Memory B cell (primary cell): ENCODE measurements around the gene PNPLA2.
A peak's percentile ranks its signal among the peaks of the same experiment; 100 is the strongest.

Source experiments
- ATAC-seq: fragments of 150-1000 bp; cut with Tn5 transposase; 2 replicates; pipeline ENCODE4 v1.10.0; 2021; ENCODE audit warnings: low read depth, mild to moderate bottlenecking, moderate library complexity
- DNase-seq, 2 donors: peaks; one replicate each; pipeline ENCODE4 v3.0.0; 2022; ENCODE audit warnings: low spot score in 2 of 2
- H3K27ac Mint-ChIP-seq: one replicate; pipeline ENCODE4 v1.8.0; 2022; ENCODE audit warnings: mild to moderate bottlenecking, moderate library complexity, mixed read lengths
- H3K27me3 Mint-ChIP-seq: one replicate; pipeline ENCODE4 v1.8.0; 2022; ENCODE audit warnings: mixed read lengths
- H3K36me3 Mint-ChIP-seq: one replicate; pipeline ENCODE4 v1.8.0; 2022; ENCODE audit warnings: mild to moderate bottlenecking, mixed read lengths
- H3K4me1 Mint-ChIP-seq: one replicate; pipeline ENCODE4 v1.8.0; 2022; ENCODE audit warnings: mixed read lengths
- H3K4me3 Mint-ChIP-seq: one replicate; pipeline ENCODE4 v1.8.0; 2022; ENCODE audit warnings: mild to moderate bottlenecking, moderate library complexity, mixed read lengths
- H3K9me3 Mint-ChIP-seq: one replicate; pipeline ENCODE4 v1.8.0; 2022; ENCODE audit warnings: mixed read lengths

Gene PNPLA2

DNA sequence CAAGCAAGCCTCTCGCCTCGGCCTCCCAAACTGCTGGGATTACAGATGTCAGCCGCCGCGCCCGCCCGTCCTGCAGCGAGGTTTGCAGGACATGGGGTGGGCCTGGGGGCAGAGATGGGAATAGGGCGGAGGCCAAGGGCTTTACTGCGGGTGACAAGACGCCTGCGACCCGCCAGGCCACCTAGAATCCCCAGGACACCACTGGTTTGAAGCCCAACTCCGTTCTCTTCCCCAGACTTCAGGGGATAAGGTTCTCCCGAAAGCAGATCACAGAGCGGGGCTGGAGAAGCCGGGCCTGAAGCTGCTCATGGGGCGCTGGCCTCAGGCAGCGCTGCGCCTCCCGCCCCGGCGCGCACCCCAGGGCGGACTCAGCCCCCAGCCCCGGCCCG lies 23.3 kb downstream of the PNPLA2 start:
- H3K9me3 Mint-ChIP-seq: no peaks in the 10 kb centered on the region
- ATAC-seq (peak; percentile 49), DNase-seq (no peak)
- H3K27ac Mint-ChIP-seq: peak overlapping the region; percentile 45
- peaks cover 15% of the 10 kb centered on the region for H3K4me1 Mint-ChIP-seq
- peaks cover 2% of the 10 kb centered on the region for H3K36me3 Mint-ChIP-seq
- H3K4me3 Mint-ChIP-seq: peak overlapping the region; percentile 87
- H3K27me3 Mint-ChIP-seq: peaks cover 6% of the 10 kb centered on the region

GRCh38 chr11:842370-843002 lies 23.8 kb downstream of the PNPLA2 start, which contains the start of the genes POLR2L and TSPAN4:
POLR2L (minus strand) TSS chr11:842529; CDS start chr11:842508, 21 bp downstream.
TSPAN4 (plus strand) TSS chr11:842852; CDS start chr11:850305, 7,453 bp downstream.
- H3K4me1 Mint-ChIP-seq: peaks cover 15% of the 10 kb centered on the region
- peaks cover 2% of the 10 kb centered on the region for H3K36me3 Mint-ChIP-seq
- H3K27ac Mint-ChIP-seq: peak within 1 kb of the TSS; percentile 45
- H3K9me3 Mint-ChIP-seq: no peaks in the 10 kb centered on the region
- DNase-seq: peak; percentile 83 to 84
- ATAC-seq: peak; percentile 84
- peaks cover 6% of the 10 kb centered on the region for H3K27me3 Mint-ChIP-seq
- H3K4me3 Mint-ChIP-seq: peak within 1 kb of the TSS; percentile 87

GRCh38 chr11:843086-843734 lies 24.5 kb downstream of the PNPLA2 start:
- no peaks in the 10 kb centered on the region for H3K9me3 Mint-ChIP-seq
- peaks cover 2% of the 10 kb centered on the region for H3K36me3 Mint-ChIP-seq
- peak overlapping the region; percentile 63 for H3K4me3 Mint-ChIP-seq
- H3K27me3 Mint-ChIP-seq: peaks cover 6% of the 10 kb centered on the region
- DNase-seq: no peak
- ATAC-seq: no peak
- H3K27ac Mint-ChIP-seq: no peak overlapping the region
- peaks cover 15% of the 10 kb centered on the region for H3K4me1 Mint-ChIP-seq

DNA sequence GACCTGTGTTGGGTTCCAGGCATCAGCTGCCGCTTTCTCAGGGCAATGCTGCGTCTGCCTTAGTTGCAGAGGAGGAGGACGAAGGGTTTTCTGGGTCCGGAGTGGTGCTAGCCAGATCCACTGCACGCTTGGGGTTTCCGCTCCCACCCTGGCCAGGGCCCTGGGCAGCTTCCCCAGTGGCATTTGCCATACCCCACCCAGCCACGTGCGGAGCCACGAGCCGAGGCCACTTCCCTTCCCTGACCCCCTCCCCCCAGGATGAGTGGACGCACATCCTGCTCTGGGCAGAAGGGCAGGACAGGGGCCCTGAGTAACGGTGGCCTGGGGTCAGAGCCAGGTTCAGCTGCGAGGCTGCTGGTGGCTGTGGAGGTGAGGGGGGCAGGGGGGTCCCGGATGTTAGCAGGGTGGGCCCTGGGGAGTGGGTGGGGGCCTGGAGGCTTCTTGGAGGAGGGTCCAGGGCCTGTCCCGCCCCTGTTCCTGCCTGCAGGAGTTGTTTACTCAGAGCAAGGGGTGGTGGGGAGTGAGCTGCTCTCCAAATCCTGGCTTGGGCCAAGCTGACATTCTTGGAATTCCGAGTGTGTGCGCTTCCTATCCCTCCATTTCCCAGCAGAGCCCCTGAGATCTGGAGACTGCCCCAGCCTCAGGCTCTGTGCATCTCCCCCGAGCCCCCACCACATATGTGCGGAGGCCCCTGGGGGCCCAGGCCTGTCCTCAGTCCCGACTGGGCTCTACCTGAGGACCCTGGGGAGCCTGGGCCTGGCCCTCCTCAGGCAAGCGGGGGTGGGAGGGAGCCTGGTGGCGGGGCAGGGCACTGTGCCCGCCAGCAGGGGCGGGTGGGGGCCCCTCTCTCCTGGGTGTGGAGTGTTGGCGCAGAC lies 25.3 kb downstream of the PNPLA2 start:
- no peaks in the 10 kb centered on the region for H3K36me3 Mint-ChIP-seq
- peaks cover 19% of the 10 kb centered on the region for H3K4me1 Mint-ChIP-seq
- H3K27ac Mint-ChIP-seq: no peak overlapping the region
- ATAC-seq (no peak), DNase-seq (no peak)
- H3K27me3 Mint-ChIP-seq: peaks cover 8% of the 10 kb centered on the region
- H3K9me3 Mint-ChIP-seq: no peaks in the 10 kb centered on the region
- peak overlapping the region; percentile 63 for H3K4me3 Mint-ChIP-seq

DNA sequence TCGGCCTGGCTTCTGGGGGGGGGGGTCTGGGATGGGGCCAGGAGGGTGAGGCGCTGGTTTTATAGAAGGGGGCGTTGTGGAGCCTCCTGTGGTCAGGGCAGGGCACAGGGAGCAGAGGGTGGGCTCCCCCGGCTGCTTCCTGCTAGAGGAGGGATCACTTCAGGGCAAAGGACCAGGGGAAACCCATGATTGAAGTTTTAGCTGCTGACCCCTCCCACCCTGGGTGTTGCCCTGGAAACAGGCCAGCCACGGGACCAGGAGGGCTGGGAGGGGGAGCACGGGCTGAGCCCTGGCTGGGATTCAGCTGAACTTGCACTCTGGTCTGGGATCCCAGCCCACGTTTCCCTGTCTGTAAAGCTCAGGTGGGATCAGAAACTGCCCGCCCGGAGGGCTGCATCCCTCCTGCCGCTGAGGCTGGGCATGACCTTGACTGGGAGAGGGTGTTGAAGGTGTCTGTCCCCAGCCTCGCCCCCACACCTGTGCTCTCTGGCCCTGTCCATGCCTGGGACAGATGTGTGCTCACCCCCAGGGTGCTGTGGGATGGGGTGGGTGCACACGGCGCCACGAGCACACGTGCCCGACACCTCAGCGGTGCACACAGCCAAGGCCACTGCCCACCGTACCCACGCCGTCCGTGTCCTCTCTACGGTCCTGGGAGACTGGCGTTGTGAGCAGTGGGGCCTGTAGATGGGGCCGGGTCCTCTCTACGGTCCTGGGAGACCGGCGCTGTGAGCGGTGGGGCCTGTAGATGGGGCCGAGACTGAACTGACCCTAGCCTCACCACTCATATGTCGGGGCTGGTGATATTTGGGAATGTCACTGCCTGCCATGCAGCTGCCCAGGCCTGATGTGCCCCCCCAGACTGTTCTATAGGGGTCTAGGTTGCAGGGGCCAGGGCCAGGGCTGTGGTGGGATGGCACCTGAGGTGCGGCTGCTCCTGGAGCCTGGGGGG lies 26.3 kb downstream of the PNPLA2 start:
- no peak for ATAC-seq
- Mint-ChIP-seq H3K4me3 (no peak overlapping the region), H3K27ac (no peak overlapping the region), H3K27me3 (peaks cover 11% of the 10 kb centered on the region), H3K9me3 (no peaks in the 10 kb centered on the region), H3K4me1 (peaks cover 21% of the 10 kb centered on the region), H3K36me3 (no peaks in the 10 kb centered on the region)
- no peak for DNase-seq

GRCh38 chr11:845872-846495 lies 27.3 kb downstream of the PNPLA2 start:
- DNase-seq: no peak
- H3K9me3 Mint-ChIP-seq: no peaks in the 10 kb centered on the region

GRCh38 chr11:846496-847098 lies 27.9 kb downstream of the PNPLA2 start:
- H3K27ac Mint-ChIP-seq: no peak overlapping the region
- no peak for ATAC-seq

More at GRCh38 chr11:845872-846495, 27.3 kb downstream of the PNPLA2 start:
- no peak for ATAC-seq
- H3K4me1 Mint-ChIP-seq: peaks cover 15% of the 10 kb centered on the region
- no peaks in the 10 kb centered on the region for H3K36me3 Mint-ChIP-seq
- H3K4me3 Mint-ChIP-seq: no peak overlapping the region
- no peak overlapping the region for H3K27ac Mint-ChIP-seq
- peaks cover 11% of the 10 kb centered on the region for H3K27me3 Mint-ChIP-seq

DNA sequence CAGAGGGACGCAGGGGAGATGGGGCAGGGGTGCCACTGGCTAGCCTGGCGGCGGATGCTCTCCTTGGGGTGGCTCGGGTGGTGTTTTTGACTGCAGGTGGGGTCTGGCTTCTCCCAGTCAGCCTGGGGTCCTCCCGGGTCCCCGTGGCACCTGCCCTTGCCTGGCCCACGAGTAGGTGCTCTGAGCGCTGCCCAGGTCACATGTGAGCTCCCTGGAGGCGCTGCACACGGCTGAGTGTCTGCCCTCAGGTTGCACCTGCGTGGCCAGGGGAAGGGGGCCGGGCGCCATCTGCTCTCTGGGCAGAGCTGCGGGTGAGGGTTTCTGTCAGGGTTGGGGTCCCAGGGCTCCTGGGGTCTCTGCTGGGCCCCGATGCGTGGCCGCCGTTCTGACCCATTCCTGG lies 29.2 kb downstream of the PNPLA2 start:
- Mint-ChIP-seq H3K27me3 (peaks cover 15% of the 10 kb centered on the region), H3K36me3 (no peaks in the 10 kb centered on the region), H3K27ac (no peak overlapping the region), H3K4me3 (no peak overlapping the region), H3K4me1 (peaks cover 11% of the 10 kb centered on the region), H3K9me3 (no peaks in the 10 kb centered on the region)
- DNase-seq (no peak), ATAC-seq (no peak)

More at GRCh38 chr11:846496-847098, 27.9 kb downstream of the PNPLA2 start:
- H3K9me3 Mint-ChIP-seq: no peaks in the 10 kb centered on the region
- no peak for DNase-seq
- H3K4me3 Mint-ChIP-seq: no peak overlapping the region
- peaks cover 11% of the 10 kb centered on the region for H3K27me3 Mint-ChIP-seq
- peaks cover 11% of the 10 kb centered on the region for H3K4me1 Mint-ChIP-seq
- no peaks in the 10 kb centered on the region for H3K36me3 Mint-ChIP-seq

- ATAC-seq: peak; percentile 68
- Mint-ChIP-seq H3K36me3 (no peaks in the 10 kb centered on the region), H3K27me3 (peaks cover 16% of the 10 kb centered on the region), H3K4me1 (peaks cover 10% of the 10 kb centered on the region), H3K27ac (no peak overlapping the region), H3K9me3 (no peaks in the 10 kb centered on the region), H3K4me3 (peak overlapping the region; percentile 57)
- DNase-seq: peak; percentile 71 to 80
These were observed 29.7 kb downstream of the PNPLA2 start for GRCh38 chr11:848380-848931.

DNA sequence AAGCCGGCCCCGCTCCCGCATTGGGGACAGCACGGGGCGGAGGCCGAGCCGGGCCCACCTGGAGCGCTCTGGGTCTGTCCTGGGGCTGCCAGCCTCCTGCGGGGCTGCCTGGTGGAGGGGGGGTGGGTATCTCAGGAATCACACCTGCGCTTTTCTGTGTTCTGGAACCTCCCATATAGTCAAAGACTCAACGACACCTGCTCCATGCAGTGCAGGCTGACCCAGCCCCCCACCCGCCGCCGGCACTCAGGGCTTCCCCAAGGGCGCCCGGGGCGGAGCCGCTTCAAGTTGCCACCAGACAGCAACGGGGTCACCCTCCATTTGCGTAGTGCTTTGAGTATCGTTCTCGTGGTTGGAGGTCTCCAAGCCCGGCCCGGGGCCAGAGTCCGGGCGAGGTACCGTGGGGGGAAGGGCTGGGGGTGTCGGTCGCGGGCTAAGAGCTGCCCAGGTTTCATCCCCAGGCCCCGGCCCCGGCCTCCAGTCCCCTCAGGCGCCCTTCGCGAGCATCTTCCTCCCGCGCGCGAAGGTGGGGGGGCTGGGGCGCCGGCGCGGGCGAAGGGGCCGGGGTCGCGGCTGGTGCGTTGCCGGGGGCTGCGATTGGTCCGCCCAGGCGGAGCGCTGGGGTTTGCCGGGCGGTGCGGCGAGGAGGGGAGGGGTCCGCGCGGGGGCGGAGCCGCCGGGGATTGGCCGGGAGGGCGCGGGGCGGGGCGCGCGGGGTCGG lies 30.6 kb downstream of the PNPLA2 start:
- Mint-ChIP-seq H3K4me1 (peaks cover 6% of the 10 kb centered on the region), H3K9me3 (no peaks in the 10 kb centered on the region), H3K27me3 (peaks cover 15% of the 10 kb centered on the region), H3K36me3 (no peaks in the 10 kb centered on the region), H3K27ac (no peak overlapping the region), H3K4me3 (peak overlapping the region; percentile 87)
- peak; percentile 51 for ATAC-seq
- DNase-seq: no peak

GRCh38 chr11:849951-850774 lies 31.4 kb downstream of the PNPLA2 start:
- H3K4me1 Mint-ChIP-seq: peaks cover 6% of the 10 kb centered on the region
- H3K36me3 Mint-ChIP-seq: no peaks in the 10 kb centered on the region
- no peak overlapping the region for H3K27ac Mint-ChIP-seq
- H3K4me3 Mint-ChIP-seq: peak overlapping the region; percentile 69
- H3K27me3 Mint-ChIP-seq: peaks cover 15% of the 10 kb centered on the region
- H3K9me3 Mint-ChIP-seq: no peaks in the 10 kb centered on the region
- no peak for DNase-seq
- ATAC-seq: no peak
